ENCODE results near the gene PHACTR2.

The PHACTR2 gene

GRCh38 chr6:143675382-143675900 is 2.3 kb upstream of the PHACTR2 start:
- no peak for DNase-seq (ENCODE audit: low read depth)

GRCh38 chr6:143675946-143676345 is 1.8 kb upstream of the PHACTR2 start:
- peak; percentile 14 for DNase-seq (ENCODE audit: low read depth)

GRCh38 chr6:143676437-143677045 is 1.2 kb upstream of the PHACTR2 start:
- DNase-seq (ENCODE audit: low read depth): no peak

- no peak for DNase-seq (ENCODE audit: low read depth)
Measured at GRCh38 chr6:143677577-143677890, 231 bp upstream of the PHACTR2 start.

GRCh38 chr6:143679041-143679440 is 1.3 kb downstream of the PHACTR2 start:
- DNase-seq (ENCODE audit: low read depth): peak; percentile 14

GRCh38 chr6:143680141-143680540 is 2.4 kb downstream of the PHACTR2 start:
- no peak for DNase-seq (ENCODE audit: low read depth)

GRCh38 chr6:143682805-143683204 is 5.0 kb downstream of the PHACTR2 start:
- no peak for DNase-seq (ENCODE audit: low read depth)

GRCh38 chr6:143684486-143684885 is 6.7 kb downstream of the PHACTR2 start:
- no peak for DNase-seq (ENCODE audit: low read depth)

GRCh38 chr6:143685653-143686052 is 7.9 kb downstream of the PHACTR2 start:
- DNase-seq (ENCODE audit: low read depth): no peak

- no peak for DNase-seq (ENCODE audit: low read depth)
Measured at GRCh38 chr6:143687591-143687990, 9.8 kb downstream of the PHACTR2 start.

- DNase-seq (ENCODE audit: low read depth): no peak
Measured at GRCh38 chr6:143688681-143689080, 10.9 kb downstream of the PHACTR2 start.

- no peak for DNase-seq (ENCODE audit: low read depth)
Measured at GRCh38 chr6:143689852-143690251, 12.1 kb downstream of the PHACTR2 start.

GRCh38 chr6:143691155-143691554 is 13.4 kb downstream of the PHACTR2 start:
- no peak for DNase-seq (ENCODE audit: low read depth)

GRCh38 chr6:143691900-143692636 is 14.3 kb downstream of the PHACTR2 start:
- no peak for DNase-seq (ENCODE audit: low read depth)

GRCh38 chr6:143692696-143693095 is 14.9 kb downstream of the PHACTR2 start:
- DNase-seq (ENCODE audit: low read depth): no peak

- DNase-seq (ENCODE audit: low read depth): no peak
Measured at GRCh38 chr6:143694013-143694412, 16.2 kb downstream of the PHACTR2 start.

GRCh38 chr6:143694560-143694959 is 16.8 kb downstream of the PHACTR2 start:
- no peak for DNase-seq (ENCODE audit: low read depth)

- no peak for DNase-seq (ENCODE audit: low read depth)
Measured at GRCh38 chr6:143695130-143695968, 17.6 kb downstream of the PHACTR2 start.

- DNase-seq (ENCODE audit: low read depth): no peak
Measured at GRCh38 chr6:143695969-143696663, 18.4 kb downstream of the PHACTR2 start.

- DNase-seq (ENCODE audit: low read depth): no peak
Measured at GRCh38 chr6:143696664-143697000, 18.9 kb downstream of the PHACTR2 start.

- no peak for DNase-seq (ENCODE audit: low read depth)
Measured at GRCh38 chr6:143697076-143697800, 19.5 kb downstream of the PHACTR2 start.

GRCh38 chr6:143698329-143698728 is 20.6 kb downstream of the PHACTR2 start:
- no peak for DNase-seq (ENCODE audit: low read depth)
